Astrocyte (in vitro differentiated cells and primary cell): ENCODE data around the gene TENM4. TPM values are rescaled to one million over a fixed set of nuclear protein-coding genes. Genes with fewer than 3 reads are reported as not detected.

Experiments
- DNase-seq: peaks from one replicate; pipeline ENCODE4 v3.0.0-alpha.2; 2010; ENCODE audit warnings: low read depth
- FAIRE-seq: peaks from 2 replicates; lab custom pipeline; 2011; peaks lifted over from hg19 to GRCh38; lab: Jason Lieb, UNC
- H2AFZ ChIP-seq: 2 replicates; pipeline ENCODE4 v1.6.0; 2012; ENCODE audit warnings: low read depth, low read length, inconsistent platforms
- H3K27ac ChIP-seq: 2 replicates; pipeline ENCODE4 v1.5.1; 2011; ENCODE audit warnings: low read depth, low read length, inconsistent platforms
- H3K27me3 ChIP-seq: 2 replicates; pipeline ENCODE4 v1.6.0; 2011; ENCODE audit warnings: low read length, inconsistent platforms; ENCODE audit not compliant: insufficient read depth
- H3K36me3 ChIP-seq: 2 replicates; pipeline ENCODE4 v1.5.1; 2011; ENCODE audit warnings: low read length, inconsistent platforms; ENCODE audit not compliant: insufficient read depth
- H3K4me1 ChIP-seq: 2 replicates; pipeline ENCODE4 v1.5.1; 2011; ENCODE audit warnings: low read length, inconsistent platforms; ENCODE audit not compliant: insufficient read depth
- H3K4me2 ChIP-seq: 2 replicates; pipeline ENCODE4 v1.6.0; 2012; ENCODE audit warnings: low read length, inconsistent platforms
- H3K4me3 ChIP-seq: 2 replicates; pipeline ENCODE4 v1.5.1; 2011; ENCODE audit warnings: low read depth, mild to moderate bottlenecking, low read length, inconsistent platforms; ENCODE audit not compliant: insufficient read depth
- H3K79me2 ChIP-seq: 2 replicates; pipeline ENCODE4 v1.6.0; 2012; ENCODE audit warnings: mild to moderate bottlenecking, low read length, inconsistent platforms; ENCODE audit not compliant: insufficient read depth
- H3K9ac ChIP-seq: 2 replicates; pipeline ENCODE4 v1.6.0; 2012; ENCODE audit warnings: mild to moderate bottlenecking, low read length, inconsistent platforms
- H3K9me3 ChIP-seq: 2 replicates; pipeline ENCODE4 v1.5.1; 2012; ENCODE audit warnings: low read depth, mild to moderate bottlenecking, low read length, inconsistent platforms; ENCODE audit not compliant: insufficient read depth
- H4K20me1 ChIP-seq: 2 replicates; pipeline ENCODE4 v1.6.0; 2012; ENCODE audit warnings: low read length, inconsistent platforms; ENCODE audit not compliant: insufficient read depth
- H3K27ac Mint-ChIP-seq: one replicate; pipeline ENCODE4 v1.8.0; 2021; ENCODE audit warnings: mild to moderate bottlenecking, mixed read lengths; ENCODE audit not compliant: unreplicated experiment
- H3K27me3 Mint-ChIP-seq: one replicate; pipeline ENCODE4 v1.8.0; 2021; ENCODE audit warnings: low read depth, mixed read lengths; ENCODE audit not compliant: unreplicated experiment
- H3K36me3 Mint-ChIP-seq: one replicate; pipeline ENCODE4 v1.8.0; 2021; ENCODE audit warnings: low read depth, mixed read lengths; ENCODE audit not compliant: unreplicated experiment
- H3K4me1 Mint-ChIP-seq: one replicate; pipeline ENCODE4 v1.8.0; 2021; ENCODE audit warnings: low read depth, mixed read lengths; ENCODE audit not compliant: unreplicated experiment
- H3K4me3 Mint-ChIP-seq: one replicate; pipeline ENCODE4 v1.8.0; 2021; ENCODE audit warnings: mild to moderate bottlenecking, moderate library complexity, mixed read lengths; ENCODE audit not compliant: unreplicated experiment
- H3K9me3 Mint-ChIP-seq: one replicate; pipeline ENCODE4 v1.8.0; 2021; ENCODE audit warnings: mild to moderate bottlenecking, mixed read lengths; ENCODE audit not compliant: unreplicated experiment
- CTCF ChIP-seq: IDR thresholded peaks from 2 replicates; pipeline ENCODE4 v1.5.1; 2011; ENCODE audit warnings: low read depth, mild to moderate bottlenecking, inconsistent platforms, low read length, moderate library complexity; ENCODE audit not compliant: insufficient read depth
- EZH2 ChIP-seq: IDR thresholded peaks from 2 replicates; pipeline ENCODE4 v1.6.1; 2012; ENCODE audit warnings: mild to moderate bottlenecking, low read length, inconsistent platforms; ENCODE audit not compliant: insufficient read depth
- total RNA-seq: library from RNA; stranded (reverse); gene quantifications from 2 replicates; pipeline ENCODE4 v1.2.1, GENCODE V29; 2021

Gene TENM4
- total RNA-seq, 1 donor from 2014 or later = 7.5 TPM

GRCh38 chr11:79352349-79352703 lies 88.5 kb downstream of the TENM4 start:
- H4K20me1 ChIP-seq = peaks cover 15% of the 10 kb centered on the region
- no peak overlapping the region for H3K4me3 ChIP-seq
- peaks cover 5% of the 10 kb centered on the region for H3K27me3 Mint-ChIP-seq
- no peak for FAIRE-seq
- H3K4me1 ChIP-seq = no peaks in the 10 kb centered on the region
- no peak overlapping the region for H3K27ac ChIP-seq
- no peak overlapping the region for H3K4me2 ChIP-seq
- peaks cover 8% of the 10 kb centered on the region for H3K4me1 Mint-ChIP-seq
- TF ChIP-seq EZH2 = no peak
- TF ChIP-seq CTCF = no peak
- no peaks in the 10 kb centered on the region for H3K9me3 ChIP-seq
- H3K79me2 ChIP-seq = no peaks in the 10 kb centered on the region
- peaks cover 1% of the 10 kb centered on the region for H3K36me3 Mint-ChIP-seq
- H3K9ac ChIP-seq = no peak overlapping the region
- no peaks in the 10 kb centered on the region for H3K27me3 ChIP-seq
- no peaks in the 10 kb centered on the region for H3K36me3 ChIP-seq
- no peak for DNase-seq
- no peak overlapping the region for H3K4me3 Mint-ChIP-seq
- H2AFZ ChIP-seq = no peak overlapping the region
- no peak overlapping the region for H3K27ac Mint-ChIP-seq
- H3K9me3 Mint-ChIP-seq = no peaks in the 10 kb centered on the region

GRCh38 chr11:79348976-79349682 lies 91.7 kb downstream of the TENM4 start:
- Histone ChIP-seq H3K27ac (no peak overlapping the region), H3K9ac (no peak overlapping the region), H3K79me2 (no peaks in the 10 kb centered on the region), H3K36me3 (no peaks in the 10 kb centered on the region), H3K4me2 (no peak overlapping the region), H3K9me3 (no peaks in the 10 kb centered on the region), H3K4me1 (no peaks in the 10 kb centered on the region), H2AFZ (no peak overlapping the region), H3K4me3 (no peak overlapping the region), H3K27me3 (no peaks in the 10 kb centered on the region), H4K20me1 (peaks cover 20% of the 10 kb centered on the region)
- Mint-ChIP-seq H3K27me3 (peaks cover 17% of the 10 kb centered on the region), H3K9me3 (no peaks in the 10 kb centered on the region), H3K4me1 (peaks cover 7% of the 10 kb centered on the region), H3K4me3 (no peak overlapping the region), H3K36me3 (peaks cover 1% of the 10 kb centered on the region), H3K27ac (no peak overlapping the region)
- DNase-seq (no peak), FAIRE-seq (no peak)
- TF ChIP-seq EZH2 (no peak), CTCF (no peak)

GRCh38 chr11:79346021-79346420 lies 94.8 kb downstream of the TENM4 start:
- H3K36me3 ChIP-seq = no peaks in the 10 kb centered on the region
- H3K4me2 ChIP-seq = no peak overlapping the region
- no peak for TF ChIP-seq EZH2
- TF ChIP-seq CTCF = no peak

More at GRCh38 chr11:79346021-79346420, 94.8 kb downstream of the TENM4 start:
- Histone ChIP-seq H2AFZ (no peak overlapping the region), H3K79me2 (no peaks in the 10 kb centered on the region), H3K27me3 (no peaks in the 10 kb centered on the region), H3K9me3 (no peaks in the 10 kb centered on the region), H3K27ac (no peak overlapping the region), H4K20me1 (peaks cover 13% of the 10 kb centered on the region), H3K9ac (no peak overlapping the region), H3K4me1 (no peaks in the 10 kb centered on the region), H3K4me3 (no peak overlapping the region)
- Mint-ChIP-seq H3K4me1 (no peaks in the 10 kb centered on the region), H3K4me3 (no peak overlapping the region), H3K27ac (no peak overlapping the region), H3K36me3 (peaks cover 4% of the 10 kb centered on the region), H3K9me3 (no peaks in the 10 kb centered on the region), H3K27me3 (peaks cover 22% of the 10 kb centered on the region)
- DNase-seq (no peak), FAIRE-seq (no peak)
